GM13977 (cell line): ENCODE measurements around the gene OR52A1.
"Not testable (repeated sequence)": the region's sequence is repeated elsewhere in the genome, so short reads cannot be mapped to it uniquely, and the experiment has no call there.

ENCODE experiments used
- DNase-seq: peaks from one replicate; pipeline ENCODE4 v3.0.0; 2012; ENCODE audit warnings: low spot score
- in situ Hi-C: fragments of 300-500 bp; cut with MboI; formaldehyde crosslinking; loops from one replicate; pipeline ENCODE4 v1.12.0; 2022; ENCODE audit warnings: low sequenced_read_pairs, low pct_unique_long_range_greater_than_20kb, mixed read lengths, inconsistent platforms; ENCODE audit not compliant: unreplicated experiment
- TF ChIP-seq, protein P1 (sequence below): IDR thresholded peaks from 2 replicates; pipeline ENCODE4 v1.5.1; 2012; ENCODE audit warnings: mild to moderate bottlenecking, control low read depth; ENCODE audit not compliant: insufficient read depth; ENCODE audit errors: extremely low read depth, missing control alignments

The OR52A1 gene

DNA sequence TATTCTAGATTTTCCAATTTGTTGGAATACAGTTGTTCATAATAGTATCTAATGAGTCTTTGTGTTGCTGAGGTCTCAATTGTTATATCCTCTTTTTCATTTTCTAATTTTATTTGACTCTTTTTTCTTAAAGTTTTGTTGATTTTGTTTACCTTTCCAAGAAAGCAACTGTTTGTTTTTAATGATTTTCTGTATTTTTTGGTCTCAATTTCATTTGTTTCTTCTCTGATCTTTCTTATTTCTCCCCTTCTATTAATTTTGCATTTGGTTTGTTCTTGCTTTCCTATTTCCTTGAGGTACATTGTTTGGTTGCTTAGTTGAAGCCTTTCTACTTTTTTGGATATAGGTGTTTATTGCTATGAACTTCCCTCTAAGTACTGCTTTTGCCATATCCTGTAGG is 5.2 kb upstream of the OR52A1 start:
- in situ Hi-C loops, result no loop called here

DNA sequence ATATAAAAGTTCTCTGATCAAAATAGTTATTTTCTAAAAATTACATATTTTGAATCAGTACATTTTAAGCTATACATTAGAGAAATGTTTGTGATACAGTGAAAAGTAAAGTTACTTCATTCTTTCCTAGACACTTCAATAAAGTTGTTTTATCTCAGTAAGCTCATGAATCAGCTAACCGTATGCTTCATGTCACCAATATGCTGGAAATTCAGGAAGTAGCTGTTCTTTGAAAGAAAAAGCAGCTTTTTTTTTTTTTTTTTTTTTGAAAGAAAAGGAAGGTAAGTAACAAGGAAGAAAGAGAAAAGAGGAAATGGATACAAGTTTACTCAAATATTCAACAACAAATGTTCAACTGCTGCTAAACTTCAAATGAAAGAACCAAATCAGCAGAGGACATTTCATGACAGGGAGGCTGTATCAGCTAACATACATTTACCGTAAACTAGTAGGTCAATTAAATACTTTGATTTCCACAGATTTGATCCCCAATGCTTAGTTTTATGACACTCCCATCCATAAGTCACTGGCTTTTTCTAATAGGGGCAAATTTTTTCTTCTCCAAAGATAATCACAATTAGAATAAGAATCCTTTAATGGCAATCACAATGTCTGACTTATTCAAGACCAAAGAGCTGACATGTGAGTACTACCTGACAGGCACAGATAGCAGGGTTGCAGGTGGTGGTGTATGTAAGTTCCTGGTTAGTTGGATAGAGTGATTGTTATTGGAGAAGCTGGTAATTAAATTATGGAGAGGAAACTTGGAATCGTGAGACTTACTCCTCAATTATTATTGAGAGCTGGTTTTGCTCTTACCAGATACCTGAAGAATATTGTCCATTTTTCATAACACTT is 754 bp downstream of the OR52A1 start:
- in situ Hi-C loops, result no loop called here

More for the DNA sequence above, 5.2 kb upstream of the OR52A1 start:
- DNase-seq, result no peak
- TF ChIP-seq, protein P1, sequence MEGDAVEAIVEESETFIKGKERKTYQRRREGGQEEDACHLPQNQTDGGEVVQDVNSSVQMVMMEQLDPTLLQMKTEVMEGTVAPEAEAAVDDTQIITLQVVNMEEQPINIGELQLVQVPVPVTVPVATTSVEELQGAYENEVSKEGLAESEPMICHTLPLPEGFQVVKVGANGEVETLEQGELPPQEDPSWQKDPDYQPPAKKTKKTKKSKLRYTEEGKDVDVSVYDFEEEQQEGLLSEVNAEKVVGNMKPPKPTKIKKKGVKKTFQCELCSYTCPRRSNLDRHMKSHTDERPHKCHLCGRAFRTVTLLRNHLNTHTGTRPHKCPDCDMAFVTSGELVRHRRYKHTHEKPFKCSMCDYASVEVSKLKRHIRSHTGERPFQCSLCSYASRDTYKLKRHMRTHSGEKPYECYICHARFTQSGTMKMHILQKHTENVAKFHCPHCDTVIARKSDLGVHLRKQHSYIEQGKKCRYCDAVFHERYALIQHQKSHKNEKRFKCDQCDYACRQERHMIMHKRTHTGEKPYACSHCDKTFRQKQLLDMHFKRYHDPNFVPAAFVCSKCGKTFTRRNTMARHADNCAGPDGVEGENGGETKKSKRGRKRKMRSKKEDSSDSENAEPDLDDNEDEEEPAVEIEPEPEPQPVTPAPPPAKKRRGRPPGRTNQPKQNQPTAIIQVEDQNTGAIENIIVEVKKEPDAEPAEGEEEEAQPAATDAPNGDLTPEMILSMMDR, result no peak

DNA sequence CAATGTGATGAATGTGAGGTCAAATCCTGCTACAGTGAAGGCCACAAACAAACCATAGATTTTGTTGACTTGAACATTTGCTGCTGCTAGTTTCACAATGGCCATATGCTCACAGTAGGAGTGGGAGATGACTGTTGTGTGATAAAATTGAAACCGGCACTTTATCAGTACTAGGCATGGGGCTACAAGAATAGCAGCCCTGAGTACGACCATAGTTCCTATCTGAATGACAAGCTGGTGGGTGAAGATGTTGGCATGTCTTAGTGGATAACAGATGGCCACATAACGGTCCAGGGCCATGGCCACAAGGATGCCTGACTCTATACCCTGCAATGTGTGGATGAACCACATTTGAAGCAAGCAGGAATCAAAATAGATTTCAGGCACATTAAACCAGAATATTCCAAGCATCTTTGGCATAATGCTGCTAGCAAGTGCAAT is 2.8 kb downstream of the OR52A1 start:
- TF ChIP-seq, protein P1, result no peak
- in situ Hi-C loops, result no loop called here
- DNase-seq, result no peak

More for the DNA sequence above, 754 bp downstream of the OR52A1 start:
- TF ChIP-seq, protein P1, result no peak
- DNase-seq, result no peak

DNA sequence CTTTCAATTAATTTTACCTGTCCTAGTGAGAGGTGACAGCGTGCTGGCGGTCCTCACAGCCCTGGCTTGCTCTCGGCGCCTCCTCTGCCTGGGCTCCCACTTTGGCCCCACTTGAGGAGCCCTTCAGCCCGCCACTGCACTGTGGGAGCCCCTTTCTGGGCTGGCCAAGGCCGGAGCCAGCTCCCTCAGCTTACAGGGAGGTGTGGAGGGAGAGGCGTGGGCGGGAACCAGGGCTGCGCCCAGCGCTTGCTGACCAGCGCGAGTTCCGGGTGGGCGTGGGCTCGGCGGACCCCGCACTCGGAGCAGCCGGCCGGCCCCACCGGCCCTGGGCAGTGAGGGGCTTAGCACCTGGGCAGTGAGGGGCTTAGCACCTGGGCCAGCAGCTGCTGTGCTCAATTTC is 10.4 kb downstream of the OR52A1 start:
- in situ Hi-C loops, DNase-seq: not testable (repeated sequence)

DNA sequence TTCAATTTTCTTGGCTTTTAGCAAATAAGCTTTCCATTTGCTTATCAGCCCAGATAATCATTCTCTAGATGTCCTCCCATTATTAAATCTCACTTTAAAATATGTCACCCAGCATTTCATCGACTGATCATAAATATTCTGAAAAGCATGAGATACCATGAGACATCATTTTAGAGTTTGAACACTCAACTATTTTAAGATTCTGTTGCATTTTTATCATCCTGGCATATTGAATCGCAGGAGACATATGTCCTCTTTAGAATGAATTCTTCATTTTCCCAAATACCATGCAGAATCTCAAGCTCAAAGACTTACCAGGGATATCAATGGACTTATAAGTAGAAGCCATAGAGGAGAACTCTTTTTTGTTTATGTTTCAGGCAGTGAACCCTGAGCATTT is 16.6 kb downstream of the OR52A1 start, which contains the start of gene OR52A5:
Gene OR52A5 (minus strand): TSS at position 361 of the 400 bp plus-strand sequence. CDS start 5,714 bp downstream, outside the sequence.
- TF ChIP-seq, protein P1, result no peak
- in situ Hi-C loops, result no loop called here
- DNase-seq, result no peak

DNA sequence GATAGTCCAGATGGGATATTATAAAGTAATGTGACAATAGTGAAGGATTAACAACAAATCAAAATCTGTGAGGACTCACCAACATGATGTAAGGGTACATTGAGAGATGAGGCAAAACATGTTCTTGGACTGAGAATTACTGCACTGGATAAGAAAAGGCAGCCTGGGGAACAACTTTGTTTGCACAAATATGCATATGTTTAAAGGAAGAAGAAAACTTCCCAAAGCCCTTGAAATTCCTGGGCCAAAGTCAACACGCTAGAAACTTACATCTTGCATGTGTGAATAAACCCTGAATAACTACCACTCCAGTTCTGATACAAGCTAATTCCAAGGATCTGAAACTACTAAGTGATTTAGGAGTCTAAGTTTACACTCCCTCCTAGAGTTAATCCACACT is 17.5 kb downstream of the OR52A1 start:
- TF ChIP-seq, protein P1, result no peak
- in situ Hi-C loops, result no loop called here
- DNase-seq, result no peak

DNA sequence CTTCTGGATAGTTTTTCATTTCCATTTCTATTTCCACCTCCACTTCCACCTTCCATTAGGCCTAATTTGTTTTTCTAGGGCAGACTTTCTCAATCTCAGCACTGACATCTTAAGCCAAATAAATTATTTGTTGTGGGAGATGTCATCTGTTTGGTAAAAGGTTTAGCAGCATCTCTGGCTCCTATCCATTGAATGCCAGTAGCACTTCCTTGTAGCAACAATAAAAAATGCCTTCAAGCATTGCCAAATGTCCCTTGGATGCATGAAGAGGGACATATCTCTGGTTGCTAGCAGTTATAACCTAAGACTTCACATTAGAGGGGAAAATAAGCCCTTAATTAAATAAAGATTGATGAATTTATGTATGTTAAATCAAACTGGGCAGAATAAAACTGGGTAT is 18.3 kb downstream of the OR52A1 start:
- in situ Hi-C loops, result no loop called here
- TF ChIP-seq, protein P1, result no peak
- DNase-seq, result no peak
